CD4-positive, alpha-beta T cell treated with Interleukin-2 at 100 ng/mL for 4 hours (primary cell): ENCODE results near the gene PPBP.

Experiments
- DNase-seq: peaks from one replicate; pipeline ENCODE4 v3.0.0-alpha.2; 2020; ENCODE audit warnings: low spot score

PPBP gene, protein sequence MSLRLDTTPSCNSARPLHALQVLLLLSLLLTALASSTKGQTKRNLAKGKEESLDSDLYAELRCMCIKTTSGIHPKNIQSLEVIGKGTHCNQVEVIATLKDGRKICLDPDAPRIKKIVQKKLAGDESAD

DNA sequence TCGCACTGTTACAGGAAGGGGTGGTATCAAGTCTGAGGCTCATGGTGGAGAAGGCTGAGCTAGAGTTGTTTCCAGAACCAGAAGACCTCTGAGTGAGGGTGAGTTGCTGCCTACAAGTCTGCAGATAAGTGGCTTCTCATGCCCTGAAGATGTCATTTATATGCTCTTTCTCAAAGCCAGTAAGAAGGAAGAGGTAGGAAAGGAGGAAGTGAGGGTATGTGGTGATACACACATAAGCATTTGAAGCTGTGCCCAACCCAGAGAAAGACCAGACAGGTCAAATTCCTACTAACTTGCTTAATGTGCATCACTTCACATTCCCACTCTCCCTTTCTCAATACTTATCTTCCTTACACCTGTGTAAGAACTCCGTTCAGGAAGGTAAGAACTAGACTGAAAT, at the start of gene PPBP:
PPBP (minus strand) TSS at position 130 of the 400 bp plus-strand sequence; CDS start at position 43, 87 bp downstream.
- no peak for DNase-seq

DNA sequence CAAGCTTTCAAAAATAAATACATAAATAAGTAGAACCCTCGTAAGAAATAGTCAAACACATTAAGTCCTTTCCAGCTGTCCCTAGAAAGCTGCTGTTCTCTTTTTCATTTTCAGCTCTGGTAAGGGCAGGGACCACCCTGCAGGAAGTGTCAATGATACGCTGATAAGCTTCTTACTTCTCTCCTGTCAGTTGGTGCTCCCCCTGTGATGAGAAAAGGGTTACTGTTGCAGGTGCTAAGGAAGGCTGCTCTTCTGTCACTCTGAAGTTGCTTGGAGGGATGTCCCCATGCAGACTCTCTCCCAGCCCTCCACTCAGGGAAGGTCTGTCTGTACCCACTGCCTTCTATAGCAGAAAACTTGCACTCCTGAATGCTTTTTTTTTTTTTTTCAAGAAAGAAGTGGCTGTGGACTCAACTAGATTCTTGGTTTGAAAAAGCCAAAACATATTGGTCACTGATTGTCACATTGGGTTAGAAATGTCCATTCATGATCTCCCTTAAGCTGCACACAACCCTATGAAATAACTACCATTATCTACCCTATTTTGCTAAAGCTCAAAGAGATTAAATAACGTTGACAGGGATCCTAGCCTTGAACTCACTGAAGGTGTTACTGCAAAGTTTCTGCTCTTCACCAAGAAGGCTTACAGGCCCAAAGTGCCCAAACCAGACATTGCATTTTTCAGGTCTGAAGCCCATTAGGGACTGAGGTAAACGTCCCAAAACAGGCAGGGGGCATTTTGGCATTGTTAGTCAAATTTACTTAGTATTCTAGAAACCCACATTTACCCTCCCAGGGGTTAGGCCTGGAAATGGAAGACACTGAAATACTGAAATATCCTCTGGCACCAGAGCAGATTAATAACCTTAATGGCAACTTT, 49.3 kb upstream of the PPBP start:
- DNase-seq = no peak

DNA sequence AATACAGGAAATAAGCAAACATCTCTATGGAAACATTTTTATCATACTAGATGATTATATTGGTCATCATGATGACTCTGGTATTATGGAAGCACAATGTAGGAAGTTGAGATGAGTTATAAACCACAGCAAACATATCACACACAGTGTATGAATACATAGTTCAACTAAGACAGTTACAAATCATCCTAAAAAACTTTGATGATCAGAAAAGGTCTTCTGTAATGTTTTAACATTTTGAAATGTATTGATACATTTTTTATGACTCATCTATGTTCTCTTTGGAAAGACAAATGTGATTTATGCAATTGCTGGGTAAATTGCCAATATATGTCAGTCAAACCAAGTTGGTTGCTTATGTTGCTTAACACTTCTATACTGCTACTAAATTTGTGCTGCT, 45.7 kb upstream of the PPBP start:
- no peak for DNase-seq

DNA sequence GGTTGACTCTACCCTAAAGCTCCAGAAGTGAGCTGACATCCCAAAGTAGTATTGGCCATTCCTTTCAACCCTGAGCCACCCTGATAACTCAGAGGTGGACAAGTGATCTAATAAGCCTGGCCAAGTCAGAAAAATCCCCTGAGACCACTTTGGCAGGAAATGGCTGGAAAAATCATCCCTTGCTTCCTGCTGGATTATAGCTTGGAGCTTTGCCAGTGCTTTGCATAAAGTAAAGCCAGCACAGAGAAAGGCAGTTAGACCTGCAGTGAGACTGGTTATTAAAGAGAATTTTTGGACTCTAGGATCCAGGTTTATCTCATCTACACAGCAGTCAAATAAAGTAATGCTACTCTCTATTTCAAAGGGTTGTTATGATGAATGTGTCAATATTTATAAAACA, 44.1 kb upstream of the PPBP start:
- no peak for DNase-seq

DNA sequence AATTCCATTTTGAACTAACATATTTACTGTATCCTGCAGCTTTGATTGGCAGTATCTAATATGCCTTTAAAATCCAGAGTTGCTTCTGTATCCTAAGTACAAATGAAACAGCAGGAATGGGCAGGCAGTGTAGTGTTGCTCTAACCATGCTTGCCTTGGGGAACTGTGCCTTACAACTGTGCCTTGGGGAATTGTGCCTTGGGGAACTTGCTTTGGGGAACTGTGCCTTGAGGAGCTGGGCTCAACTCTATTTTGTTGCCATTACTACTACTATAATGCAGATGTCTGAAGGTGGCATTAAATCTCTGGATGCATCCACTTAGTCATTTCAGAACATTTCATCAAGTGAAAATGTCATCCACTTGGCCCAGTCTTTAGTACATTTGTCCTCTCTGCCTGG, 43.6 kb upstream of the PPBP start:
- no peak for DNase-seq

DNA sequence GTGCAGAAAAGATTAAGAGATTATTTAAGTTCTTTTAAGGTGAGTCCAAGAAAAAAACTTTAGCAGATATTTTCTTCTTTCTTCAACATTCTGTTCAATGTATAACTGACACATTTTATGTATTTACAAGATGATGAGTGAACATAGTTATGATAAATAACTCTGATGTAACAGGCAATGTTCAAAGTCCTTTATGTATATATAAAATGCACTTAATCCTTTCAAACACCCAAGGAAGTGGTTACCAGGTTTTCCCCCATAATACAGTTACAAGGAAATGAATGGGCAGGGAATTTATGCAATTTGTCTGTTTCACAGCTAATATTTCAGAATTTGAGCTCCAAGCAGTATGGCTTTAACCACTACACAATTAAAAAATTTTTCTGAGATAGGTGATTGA, 42.3 kb upstream of the PPBP start:
- DNase-seq = no peak

DNA sequence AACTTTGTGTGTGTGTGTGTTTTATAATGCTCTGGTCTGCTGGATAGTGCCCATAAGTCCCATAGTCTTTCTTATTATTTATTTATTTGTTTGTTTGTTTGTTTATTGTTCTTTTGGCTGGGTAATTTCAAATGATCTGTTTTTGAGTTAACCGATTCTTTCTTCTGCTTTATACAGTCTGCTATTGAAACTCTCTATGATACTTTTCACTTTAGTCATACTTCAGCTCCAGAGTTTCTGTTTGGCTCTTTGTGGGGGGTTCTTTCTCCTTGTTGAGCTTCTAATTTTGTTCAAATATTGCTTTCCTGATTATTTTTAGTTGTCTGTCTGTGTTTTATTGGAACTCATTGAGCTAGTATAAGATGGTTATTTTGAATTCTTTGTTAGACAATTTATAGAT, 40.5 kb upstream of the PPBP start:
- DNase-seq = no peak

DNA sequence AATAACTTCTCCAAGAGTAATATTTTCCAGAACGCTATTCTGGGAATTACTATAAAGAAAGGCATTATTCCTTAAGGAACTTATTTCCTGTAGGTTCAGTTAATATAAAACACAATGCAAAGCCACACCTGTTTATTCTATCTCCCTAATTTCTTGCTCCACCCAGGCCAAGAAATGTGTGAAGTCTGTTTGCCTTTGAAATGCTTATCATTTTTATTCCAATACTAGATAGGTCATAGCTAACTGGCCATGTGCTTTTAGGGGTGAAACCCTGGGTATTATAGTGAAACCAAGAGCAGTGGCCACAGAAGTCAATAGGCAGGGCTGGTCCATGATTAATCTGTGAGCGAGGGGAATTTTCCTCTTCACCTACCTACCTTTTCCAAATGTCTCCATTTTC, 35.7 kb upstream of the PPBP start:
- DNase-seq = no peak

DNA sequence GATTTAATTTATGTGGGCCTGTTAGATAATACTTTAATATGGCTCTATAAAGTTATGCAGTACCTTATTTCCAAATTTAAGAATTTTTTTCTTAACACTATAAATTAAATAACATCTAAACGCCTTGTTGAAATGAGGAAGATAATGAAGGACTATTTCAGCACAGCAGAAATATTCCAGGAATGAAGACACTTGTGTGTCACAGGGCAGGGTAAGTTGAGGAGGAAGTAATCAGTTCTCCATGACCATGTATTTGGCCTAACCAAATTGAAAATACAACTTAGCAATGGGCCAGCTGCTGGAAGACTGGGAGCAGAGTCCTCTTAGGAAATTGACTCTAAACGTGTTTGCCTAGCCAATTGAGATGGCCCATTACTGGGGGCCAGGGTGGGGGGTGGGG, 33.6 kb upstream of the PPBP start:
- DNase-seq = no peak

DNA sequence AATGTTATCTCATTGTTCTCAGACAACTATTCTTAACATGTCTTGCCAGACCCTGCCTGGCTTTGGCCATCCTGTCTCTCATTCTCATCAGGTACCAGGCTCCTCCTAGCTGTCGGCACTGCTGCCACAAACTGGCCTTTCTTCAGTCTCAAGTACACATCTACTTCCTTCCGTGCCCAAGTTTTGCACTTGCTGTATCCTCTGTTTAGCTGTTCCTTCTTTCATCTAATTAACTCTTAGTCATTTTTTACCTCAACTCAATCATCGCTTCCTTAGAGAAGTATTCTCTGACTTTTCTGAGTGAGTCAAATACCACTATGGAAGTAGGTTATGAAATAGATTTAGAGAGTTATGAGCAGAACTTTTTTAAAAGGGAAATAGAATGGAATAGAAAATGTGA, 30.8 kb upstream of the PPBP start:
- DNase-seq = no peak

DNA sequence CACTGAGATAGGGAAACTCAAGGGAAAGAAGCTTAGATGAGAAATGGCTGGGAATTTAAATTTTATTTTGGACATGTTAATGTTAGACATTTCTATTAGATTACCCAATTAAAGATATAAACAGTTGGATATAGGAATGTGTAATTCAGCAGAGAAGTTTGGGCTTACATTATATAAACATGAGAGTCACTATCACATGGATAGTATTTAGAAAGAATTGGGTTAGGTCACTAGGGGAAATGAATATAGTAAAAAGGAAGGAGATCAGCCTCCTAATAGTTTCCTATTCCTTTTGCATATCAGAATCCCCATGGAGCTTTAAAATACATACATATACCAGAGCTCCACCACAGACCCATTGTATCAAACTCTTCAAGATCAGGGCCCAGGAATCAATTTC, 30.1 kb upstream of the PPBP start:
- DNase-seq = no peak

DNA sequence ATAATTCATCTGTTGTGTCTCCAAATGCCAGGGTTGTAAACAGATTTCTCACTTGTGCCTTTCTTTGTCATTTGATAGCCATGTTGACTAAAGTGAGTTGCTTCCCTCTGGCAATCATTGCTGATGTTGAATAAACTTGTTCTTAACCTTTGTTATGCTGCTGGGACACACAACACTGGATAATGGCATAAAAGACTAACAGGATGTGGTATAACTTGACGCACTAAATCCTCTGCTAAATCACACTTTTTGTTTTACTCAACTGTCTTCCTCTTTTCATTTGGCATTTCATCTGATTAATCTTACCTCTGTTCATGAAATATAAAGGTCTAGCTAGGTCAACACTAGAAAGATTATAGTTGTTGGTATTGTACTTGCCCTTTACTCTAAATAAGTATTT, 28.1 kb upstream of the PPBP start:
- no peak for DNase-seq

DNA sequence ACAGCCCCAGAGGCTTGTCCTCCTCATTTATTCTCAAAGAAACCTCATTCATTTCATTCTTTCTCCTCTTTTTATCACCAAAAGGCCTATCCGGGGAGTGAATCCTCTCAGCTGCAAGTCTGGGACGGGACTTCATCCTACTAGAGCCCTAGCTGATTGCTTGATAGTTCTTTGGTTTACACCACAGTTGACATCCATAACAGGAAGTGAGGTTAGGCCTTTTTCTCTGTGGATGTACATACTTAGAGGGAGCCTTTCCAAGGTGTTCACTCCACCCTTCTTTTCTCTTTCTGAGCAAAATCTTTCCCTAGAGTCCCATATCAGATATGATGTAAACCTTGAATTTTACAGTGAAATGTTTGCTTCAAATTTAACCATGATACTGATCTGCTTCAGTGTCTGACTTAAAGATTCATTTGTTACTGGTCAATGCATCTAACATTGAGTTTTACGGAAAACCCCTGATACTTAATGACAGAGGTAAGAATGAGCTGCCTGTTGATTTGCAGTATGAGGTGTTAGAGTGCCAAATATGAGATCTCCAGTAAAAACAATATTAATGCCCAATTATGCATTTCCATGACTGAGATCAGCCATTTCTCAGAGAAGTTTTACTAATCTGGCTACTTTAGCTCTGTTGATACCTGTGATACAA, 27.3 kb upstream of the PPBP start:
- DNase-seq = no peak

DNA sequence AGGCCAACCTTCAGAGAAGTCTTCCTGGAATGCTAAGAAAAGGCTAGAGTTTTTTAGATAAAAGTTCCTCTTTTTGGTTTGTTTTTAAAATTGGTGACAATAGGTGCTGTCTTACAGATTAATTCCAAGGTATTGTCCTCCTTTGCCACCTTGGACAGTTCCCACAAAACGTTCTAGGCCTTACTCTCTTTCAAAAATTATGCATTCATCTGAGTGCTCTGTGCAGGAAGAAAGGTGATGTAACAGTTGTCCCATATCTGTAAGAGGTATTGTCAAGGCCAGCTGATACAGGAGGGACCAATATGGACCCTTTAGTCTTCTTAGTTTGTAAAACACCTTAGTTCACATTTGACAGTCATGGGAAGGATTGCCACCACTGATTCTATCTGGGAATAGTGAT, 26.3 kb upstream of the PPBP start:
- no peak for DNase-seq

DNA sequence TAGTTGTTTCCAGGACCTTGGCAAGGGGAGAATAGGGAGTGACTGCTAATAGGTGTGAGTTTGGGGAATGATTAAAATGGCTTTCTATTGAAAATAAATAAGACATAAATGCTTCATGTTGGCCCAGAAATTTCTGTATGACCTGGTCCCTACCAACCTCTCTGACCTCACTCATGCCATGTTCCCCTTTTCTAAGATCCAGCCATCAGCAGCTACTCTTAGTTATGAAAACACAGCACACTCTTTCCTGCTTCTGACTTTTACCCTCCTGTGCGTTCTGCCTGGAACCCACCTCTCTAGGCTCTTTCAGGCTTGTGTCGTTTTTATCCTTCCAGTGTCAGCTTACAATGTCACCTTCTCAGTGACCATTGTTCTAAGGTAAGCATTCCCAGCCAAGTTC, 25.3 kb upstream of the PPBP start:
- no peak for DNase-seq

DNA sequence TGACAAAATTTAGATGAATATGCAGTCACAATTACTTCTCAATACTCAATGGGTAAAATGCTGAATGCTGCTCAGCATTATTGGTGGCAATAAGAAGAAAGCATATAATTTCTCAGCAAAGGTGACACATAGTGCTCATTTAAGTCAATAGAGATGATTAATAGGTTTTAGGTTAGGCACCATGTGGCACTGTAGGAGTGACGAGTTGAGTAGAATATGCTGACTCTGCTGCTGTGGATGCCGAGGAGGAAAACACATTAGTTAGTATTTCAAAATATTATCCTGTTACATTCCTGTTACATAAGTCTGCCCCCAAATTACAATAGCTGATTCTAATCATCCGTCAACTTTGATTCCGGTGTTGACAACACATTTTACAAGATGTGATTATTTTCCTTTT, 24.1 kb upstream of the PPBP start:
- DNase-seq = no peak

DNA sequence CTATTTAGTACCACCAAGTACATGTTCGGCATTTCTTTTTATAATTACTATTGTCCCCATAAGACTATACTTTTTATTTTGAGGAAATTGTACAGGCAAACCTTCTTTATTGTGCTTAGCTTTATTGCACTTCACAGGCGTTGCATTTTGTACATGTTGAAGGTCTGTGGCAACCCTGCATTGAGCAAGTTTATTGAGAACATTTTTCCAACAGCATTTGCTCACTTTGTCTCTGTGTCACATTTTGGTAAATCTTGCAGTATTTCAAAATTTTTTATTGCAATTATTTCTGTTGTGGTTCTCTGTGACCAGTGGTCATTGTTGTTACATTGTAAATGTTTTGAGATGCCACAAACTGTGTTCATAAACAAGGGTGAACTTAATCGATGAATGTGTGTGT, 21.3 kb upstream of the PPBP start:
- DNase-seq = no peak

DNA sequence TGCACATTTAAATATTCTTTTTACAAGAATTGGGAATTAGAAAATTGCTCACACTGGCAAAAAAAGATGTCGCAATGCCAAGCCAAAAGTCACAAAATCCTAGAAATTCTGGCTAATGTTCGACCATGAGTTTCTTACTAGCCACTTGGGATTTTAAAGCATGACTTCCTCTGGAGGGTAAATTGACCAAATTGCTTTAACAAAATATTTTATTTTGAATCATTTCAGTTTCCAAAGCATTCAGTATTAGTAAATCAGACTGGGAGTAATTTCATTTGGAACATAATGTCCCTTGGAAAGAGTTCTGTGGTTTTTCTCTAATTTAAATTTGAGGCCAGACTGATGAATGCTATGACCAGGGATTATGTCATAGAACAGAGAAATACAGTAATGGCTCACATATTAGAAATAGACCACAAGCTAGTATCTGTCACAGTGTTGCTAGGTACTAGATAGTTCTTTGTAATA, 18.1 kb upstream of the PPBP start:
- DNase-seq = no peak

DNA sequence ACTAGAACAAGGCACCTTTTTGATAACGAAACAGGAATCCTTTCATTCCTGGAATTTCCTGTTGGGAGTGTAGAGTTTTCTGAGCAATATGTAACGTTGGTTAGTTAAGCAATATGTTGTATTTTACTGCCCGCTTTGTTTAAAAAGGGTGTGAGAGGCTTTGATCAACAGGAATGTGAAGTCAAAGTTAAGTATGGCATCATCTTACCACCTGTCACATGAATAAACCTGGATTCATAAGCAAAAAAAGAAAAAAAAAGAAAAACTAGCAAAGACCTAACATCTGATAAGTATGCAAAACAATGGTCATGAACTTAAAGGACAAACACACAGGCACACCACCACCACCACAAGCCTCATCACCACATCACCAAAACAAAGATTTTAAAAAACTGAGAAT, 17.5 kb upstream of the PPBP start:
- no peak for DNase-seq

DNA sequence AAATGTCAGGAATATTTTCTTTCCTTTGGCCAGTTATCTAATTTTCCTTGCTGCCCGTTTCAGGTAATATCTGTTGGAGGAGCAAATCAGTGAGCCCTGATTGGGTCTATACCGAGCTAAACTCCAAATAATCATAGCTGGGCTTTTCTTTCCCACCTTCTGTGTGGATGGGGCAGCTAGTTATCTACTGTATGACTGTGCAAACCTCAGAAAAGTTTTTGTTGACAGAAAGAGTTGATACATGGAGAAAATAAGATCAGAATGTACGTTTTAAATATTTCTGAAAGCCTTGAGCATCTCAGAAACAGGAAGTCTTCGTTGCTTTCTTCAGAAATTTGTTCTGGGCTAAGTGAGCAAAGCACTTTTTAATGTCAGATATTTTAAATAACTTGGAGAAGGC, 16.7 kb upstream of the PPBP start:
- no peak for DNase-seq

DNA sequence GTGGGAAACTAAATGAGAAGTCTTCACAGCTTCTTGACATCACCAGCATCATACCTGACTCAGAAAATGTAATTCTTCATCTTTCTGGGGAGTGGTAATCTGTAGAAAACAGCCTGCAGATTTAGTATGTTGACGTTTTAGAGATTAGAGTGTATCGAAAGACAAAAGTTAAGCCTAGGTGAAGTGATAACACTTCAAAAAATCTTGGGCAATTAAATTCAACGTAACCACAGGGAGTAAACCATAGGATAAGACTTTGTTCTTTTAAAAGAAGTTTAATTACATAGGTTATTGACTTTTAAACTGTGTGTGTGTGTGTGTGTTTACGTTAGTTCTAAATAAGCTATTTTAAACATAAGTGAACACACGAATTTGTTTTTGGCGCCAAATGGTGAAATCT, 12.3 kb upstream of the PPBP start:
- DNase-seq = no peak

DNA sequence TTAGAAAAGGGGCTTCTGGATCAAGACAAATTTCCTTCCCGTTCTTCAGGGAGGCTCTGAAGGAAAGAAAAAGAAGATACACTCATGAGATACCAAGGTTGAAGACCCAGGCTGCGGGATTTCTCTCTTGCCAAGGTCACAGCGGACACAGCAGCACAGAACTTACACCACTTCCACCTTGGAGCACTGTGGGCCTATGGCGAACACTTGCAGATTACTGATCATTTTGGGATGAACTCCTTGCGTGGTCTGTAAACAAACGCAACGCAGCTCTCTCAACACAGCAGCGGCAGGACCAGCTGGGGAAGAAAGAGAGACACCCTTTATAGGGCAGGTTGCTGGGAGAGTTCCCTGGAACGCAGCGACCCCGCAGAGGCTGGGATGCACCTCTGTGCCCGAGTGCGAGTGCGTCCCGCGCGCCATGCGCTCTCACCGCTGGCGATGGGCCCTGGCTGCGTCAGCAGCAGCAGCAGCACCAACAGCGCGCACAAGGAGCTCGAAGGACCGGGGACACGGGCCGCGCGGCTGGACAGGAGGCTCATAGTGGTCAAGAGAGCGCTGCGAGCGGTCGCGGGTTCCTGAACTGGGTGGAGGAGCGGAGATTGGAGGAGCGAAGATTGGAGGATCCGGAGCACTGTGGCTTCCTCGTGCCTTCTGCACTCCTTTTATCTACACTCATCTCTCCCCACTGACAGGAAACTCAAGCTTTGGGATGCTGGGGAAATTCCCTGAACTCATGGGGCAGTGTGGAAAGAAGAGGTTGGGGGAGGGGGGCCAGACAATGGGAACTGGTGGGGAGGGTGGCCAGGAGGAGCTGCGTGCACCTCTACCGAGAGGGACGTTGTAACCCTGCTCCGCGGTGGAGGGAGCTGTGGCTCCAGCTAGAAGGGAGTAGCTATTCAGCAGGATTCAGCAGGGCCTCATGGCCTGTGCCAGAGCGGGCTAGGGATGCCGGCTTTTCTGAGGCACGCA, 10.3 kb upstream of the PPBP start, which contains the start of gene CXCL5:
CXCL5 (minus strand) TSS at position 638 of the 972 bp plus-strand sequence; CDS start at position 542, 96 bp downstream.
- DNase-seq = no peak
